SHP77 (cell line): Measurements from ENCODE around the gene PCGF5.

Experiments
- DNase-seq, 2 experiments: peaks; one replicate each; lab custom pipeline; 2025; lab: John Stamatoyannopoulos, UW

The PCGF5 gene

GRCh38 chr10:91328320-91328984, 108.0 kb downstream of the PCGF5 start:
- no peak for DNase-seq
